ENCODE data around the gene VPS8.

DNA sequence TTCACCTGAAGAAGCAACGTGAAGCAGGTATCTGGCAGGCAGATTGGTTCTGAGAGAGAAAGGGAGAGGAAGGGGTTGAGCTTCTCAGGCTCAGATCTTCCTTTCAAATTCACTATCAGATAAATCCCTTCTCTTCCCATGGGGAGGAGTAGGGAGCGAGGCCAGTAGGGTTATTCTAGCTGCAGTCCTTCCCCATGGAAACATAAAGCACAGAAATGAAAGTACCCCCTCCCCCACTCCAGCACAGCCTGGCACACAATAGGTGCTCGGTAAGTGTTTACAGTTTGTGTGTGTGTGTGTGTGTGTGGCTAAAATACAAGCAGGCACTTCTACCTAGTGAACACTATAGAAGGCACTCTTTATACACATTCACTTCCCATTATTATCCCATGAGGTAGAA is 20.8 kb upstream of the VPS8 start:
- TF ChIP-seq, protein P1, sequence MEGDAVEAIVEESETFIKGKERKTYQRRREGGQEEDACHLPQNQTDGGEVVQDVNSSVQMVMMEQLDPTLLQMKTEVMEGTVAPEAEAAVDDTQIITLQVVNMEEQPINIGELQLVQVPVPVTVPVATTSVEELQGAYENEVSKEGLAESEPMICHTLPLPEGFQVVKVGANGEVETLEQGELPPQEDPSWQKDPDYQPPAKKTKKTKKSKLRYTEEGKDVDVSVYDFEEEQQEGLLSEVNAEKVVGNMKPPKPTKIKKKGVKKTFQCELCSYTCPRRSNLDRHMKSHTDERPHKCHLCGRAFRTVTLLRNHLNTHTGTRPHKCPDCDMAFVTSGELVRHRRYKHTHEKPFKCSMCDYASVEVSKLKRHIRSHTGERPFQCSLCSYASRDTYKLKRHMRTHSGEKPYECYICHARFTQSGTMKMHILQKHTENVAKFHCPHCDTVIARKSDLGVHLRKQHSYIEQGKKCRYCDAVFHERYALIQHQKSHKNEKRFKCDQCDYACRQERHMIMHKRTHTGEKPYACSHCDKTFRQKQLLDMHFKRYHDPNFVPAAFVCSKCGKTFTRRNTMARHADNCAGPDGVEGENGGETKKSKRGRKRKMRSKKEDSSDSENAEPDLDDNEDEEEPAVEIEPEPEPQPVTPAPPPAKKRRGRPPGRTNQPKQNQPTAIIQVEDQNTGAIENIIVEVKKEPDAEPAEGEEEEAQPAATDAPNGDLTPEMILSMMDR (tag by site-specific recombination; IDR thresholded peaks at IDR 0.05): no peak
- TF ChIP-seq ZNF747 (tag by site-specific recombination; IDR thresholded peaks at IDR 0.05) (no peak), ZNF114 (tag by site-specific recombination; IDR thresholded peaks at IDR 0.05) (no peak), ZNF121 (tag by site-specific recombination; IDR thresholded peaks at IDR 0.05) (no peak)
- TF ChIP-seq, protein P2, sequence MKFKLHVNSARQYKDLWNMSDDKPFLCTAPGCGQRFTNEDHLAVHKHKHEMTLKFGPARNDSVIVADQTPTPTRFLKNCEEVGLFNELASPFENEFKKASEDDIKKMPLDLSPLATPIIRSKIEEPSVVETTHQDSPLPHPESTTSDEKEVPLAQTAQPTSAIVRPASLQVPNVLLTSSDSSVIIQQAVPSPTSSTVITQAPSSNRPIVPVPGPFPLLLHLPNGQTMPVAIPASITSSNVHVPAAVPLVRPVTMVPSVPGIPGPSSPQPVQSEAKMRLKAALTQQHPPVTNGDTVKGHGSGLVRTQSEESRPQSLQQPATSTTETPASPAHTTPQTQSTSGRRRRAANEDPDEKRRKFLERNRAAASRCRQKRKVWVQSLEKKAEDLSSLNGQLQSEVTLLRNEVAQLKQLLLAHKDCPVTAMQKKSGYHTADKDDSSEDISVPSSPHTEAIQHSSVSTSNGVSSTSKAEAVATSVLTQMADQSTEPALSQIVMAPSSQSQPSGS (tag by site-specific recombination; IDR thresholded peaks at IDR 0.05; ENCODE audit: low read depth): no peak
- TF ChIP-seq, protein P3, sequence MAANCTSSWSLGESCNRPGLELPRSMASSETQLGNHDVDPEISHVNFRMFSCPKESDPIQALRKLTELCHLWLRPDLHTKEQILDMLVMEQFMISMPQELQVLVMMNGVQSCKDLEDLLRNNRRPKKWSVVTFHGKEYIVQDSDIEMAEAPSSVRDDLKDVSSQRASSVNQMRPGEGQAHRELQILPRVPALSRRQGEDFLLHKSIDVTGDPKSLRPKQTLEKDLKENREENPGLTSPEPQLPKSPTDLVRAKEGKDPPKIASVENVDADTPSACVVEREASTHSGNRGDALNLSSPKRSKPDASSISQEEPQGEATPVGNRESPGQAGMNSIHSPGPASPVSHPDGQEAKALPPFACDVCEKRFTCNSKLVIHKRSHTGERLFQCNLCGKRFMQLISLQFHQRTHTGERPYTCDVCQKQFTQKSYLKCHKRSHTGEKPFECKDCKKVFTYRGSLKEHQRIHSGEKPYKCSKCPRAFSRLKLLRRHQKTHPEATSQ (tag by site-specific recombination; IDR thresholded peaks at IDR 0.05): no peak

All from HEK293 (cell line).